Brain microvascular endothelial cell (primary cell): Measurements from ENCODE around the gene MAMLD1.

Source experiments
- DNase-seq: peaks from one replicate; pipeline ENCODE4 v3.0.0-alpha.2; 2020
- H3K27ac ChIP-seq: fragments of 250-450 bp; sonication (Bioruptor Pico); 2 replicates; pipeline ENCODE4 v1.5.1; 2020; ENCODE audit warnings: mild to moderate bottlenecking, moderate library complexity
- H3K27me3 ChIP-seq: fragments of 250-450 bp; sonication (Bioruptor Pico); replicated peaks from 2 replicates; pipeline ENCODE4 v1.5.1; 2020; ENCODE audit warnings: mild to moderate bottlenecking
- H3K36me3 ChIP-seq: fragments of 250-450 bp; sonication (Bioruptor Pico); replicated peaks from 2 replicates; pipeline ENCODE4 v1.5.1; 2020; ENCODE audit warnings: mild to moderate bottlenecking
- H3K4me3 ChIP-seq: 2 replicates; pipeline ENCODE4 v1.5.1; 2011; ENCODE audit warnings: low read depth, mild to moderate bottlenecking, control low read depth, low read length, moderate library complexity
- in situ Hi-C: cut with HindIII; loops from 2 replicates; pipeline ENCODE4 v1.10.0; 2017; ENCODE audit warnings: low sequenced_read_pairs, low pct_ligation_motif_present
- TF ChIP-seq, protein P1 (sequence below): IDR thresholded peaks from 2 replicates; pipeline ENCODE4 v1.5.1; 2011; ENCODE audit warnings: low read depth, mild to moderate bottlenecking, moderate library complexity, low read length, control low read depth, inconsistent platforms; ENCODE audit errors: missing control alignments

The MAMLD1 gene

DNA sequence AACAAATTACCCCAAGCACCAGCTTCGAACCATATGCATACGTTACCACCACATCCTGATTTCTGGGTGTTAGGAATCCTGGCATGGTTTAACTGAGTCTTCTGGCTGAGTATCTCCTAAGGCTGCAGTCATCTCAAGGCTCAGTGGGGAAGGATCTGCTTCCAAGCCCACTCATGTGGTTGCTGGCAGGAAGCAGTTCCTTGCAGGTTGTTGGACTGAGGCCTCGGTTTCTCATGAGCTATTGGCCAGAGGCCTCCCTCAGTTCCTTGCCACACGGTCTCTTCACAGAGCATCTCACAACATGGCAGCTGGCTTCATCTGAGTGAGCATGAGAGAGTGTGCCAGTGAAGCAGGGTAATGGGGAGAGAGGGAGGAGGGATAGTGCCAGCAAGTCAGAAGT, 109.2 kb downstream of the MAMLD1 start:
- TF ChIP-seq, protein P1, sequence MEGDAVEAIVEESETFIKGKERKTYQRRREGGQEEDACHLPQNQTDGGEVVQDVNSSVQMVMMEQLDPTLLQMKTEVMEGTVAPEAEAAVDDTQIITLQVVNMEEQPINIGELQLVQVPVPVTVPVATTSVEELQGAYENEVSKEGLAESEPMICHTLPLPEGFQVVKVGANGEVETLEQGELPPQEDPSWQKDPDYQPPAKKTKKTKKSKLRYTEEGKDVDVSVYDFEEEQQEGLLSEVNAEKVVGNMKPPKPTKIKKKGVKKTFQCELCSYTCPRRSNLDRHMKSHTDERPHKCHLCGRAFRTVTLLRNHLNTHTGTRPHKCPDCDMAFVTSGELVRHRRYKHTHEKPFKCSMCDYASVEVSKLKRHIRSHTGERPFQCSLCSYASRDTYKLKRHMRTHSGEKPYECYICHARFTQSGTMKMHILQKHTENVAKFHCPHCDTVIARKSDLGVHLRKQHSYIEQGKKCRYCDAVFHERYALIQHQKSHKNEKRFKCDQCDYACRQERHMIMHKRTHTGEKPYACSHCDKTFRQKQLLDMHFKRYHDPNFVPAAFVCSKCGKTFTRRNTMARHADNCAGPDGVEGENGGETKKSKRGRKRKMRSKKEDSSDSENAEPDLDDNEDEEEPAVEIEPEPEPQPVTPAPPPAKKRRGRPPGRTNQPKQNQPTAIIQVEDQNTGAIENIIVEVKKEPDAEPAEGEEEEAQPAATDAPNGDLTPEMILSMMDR = no peak
- in situ Hi-C loops = no loop called here
- H3K27me3 ChIP-seq = no peaks in the 10 kb centered on the region

DNA sequence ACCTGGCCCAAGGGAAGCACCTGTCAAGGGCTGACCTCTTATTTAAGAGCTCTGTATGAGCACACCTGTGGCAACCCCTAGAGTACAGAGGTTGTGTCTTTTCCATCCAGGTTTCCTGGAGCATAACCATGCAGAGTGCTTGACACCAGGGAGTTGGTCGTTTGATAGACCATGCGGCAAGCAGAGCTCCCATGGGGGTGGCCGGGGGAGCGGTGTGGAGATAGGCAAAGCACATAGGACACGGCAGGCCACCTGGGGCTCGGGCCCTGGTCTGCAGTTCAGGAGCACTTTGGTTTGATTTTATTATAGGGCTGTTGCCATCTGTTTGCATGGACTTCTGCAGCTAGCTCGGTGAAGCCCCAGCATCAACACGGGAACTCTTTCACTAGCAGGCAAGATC, 110.3 kb downstream of the MAMLD1 start:
- Histone ChIP-seq H3K36me3 (no peaks in the 10 kb centered on the region), H3K27me3 (no peaks in the 10 kb centered on the region), H3K27ac (no peak overlapping the region), H3K4me3 (no peak overlapping the region)
- in situ Hi-C loops = no loop called here
- TF ChIP-seq, protein P1 = no peak
- no peak for DNase-seq

More for the DNA sequence above, 109.2 kb downstream of the MAMLD1 start:
- no peak overlapping the region for H3K4me3 ChIP-seq
- DNase-seq = no peak
- no peaks in the 10 kb centered on the region for H3K36me3 ChIP-seq
- no peak overlapping the region for H3K27ac ChIP-seq

DNA sequence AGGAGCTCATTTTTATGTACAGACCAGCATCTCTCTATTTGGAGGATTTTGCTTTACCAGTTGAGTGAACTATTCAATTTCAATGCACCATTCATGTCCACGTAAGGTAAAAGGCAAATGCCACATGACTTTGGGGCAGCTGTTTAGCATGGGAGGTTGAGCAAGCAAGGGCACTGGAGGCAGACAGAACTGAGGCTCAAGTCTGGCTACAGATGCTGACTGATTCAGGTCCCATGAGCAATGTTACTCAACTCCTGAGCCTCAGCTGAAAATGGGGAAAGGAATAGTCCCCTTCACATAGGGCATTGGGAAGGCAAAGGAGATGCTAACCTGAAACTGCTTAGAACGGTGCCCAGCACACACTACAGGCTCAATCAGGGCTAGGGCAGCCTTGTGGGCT, 112.3 kb downstream of the MAMLD1 start:
- H3K36me3 ChIP-seq = no peaks in the 10 kb centered on the region
- H3K27me3 ChIP-seq = no peaks in the 10 kb centered on the region
- in situ Hi-C loops = no loop called here
- TF ChIP-seq, protein P1 = no peak
- H3K4me3 ChIP-seq = no peak overlapping the region
- DNase-seq = no peak
- H3K27ac ChIP-seq = no peak overlapping the region

DNA sequence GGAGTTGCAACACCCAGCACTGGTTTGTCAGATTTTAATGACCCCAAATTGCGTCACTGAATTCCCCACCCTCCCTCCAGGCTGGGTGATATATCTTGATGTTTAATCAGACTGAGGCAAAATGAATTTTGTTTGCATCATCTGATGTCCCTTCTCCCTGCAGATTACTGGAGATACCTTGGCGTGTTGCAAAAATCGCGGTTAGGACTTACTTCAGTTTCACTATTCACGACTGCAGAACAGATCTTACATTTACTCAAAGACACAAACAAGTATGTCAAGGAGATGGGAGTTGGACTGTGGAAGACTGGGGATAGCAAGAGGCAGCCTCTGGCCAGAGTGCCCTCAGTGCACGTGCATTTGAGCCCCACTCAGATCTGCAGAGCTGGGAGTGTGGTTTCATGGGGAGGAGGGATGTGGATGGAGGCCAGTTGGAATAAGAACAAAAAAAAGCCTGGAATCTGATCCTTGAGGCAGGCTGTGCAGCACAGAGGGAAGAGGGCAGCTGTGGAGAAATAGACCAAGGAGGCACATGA, 113.1 kb downstream of the MAMLD1 start:
- in situ Hi-C loops = no loop called here
- DNase-seq = no peak
- Histone ChIP-seq H3K27me3 (no peaks in the 10 kb centered on the region), H3K27ac (no peak overlapping the region), H3K36me3 (no peaks in the 10 kb centered on the region), H3K4me3 (no peak overlapping the region)
- TF ChIP-seq, protein P1 = no peak

DNA sequence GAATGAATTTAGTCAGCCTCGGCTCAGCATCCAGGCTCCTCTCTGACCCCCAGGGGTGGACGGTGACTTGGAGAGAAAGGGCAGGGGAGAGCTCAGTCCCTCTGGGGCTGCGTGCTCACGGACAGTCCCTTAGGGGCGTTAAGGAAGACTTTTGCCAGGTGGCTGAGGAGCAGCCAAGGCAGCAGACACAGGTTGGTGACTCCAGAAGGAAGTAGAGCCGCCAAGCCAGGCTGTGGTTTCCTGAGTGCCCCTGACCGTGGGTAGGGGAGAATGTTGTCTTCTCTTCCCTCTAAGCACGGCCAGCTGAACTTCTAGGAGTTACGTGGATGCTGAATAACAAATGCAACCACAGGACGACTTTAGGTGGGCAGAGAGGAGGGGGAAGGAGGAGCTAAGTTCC, 114.3 kb downstream of the MAMLD1 start:
- Histone ChIP-seq H3K27ac (no peak overlapping the region), H3K27me3 (no peaks in the 10 kb centered on the region), H3K4me3 (no peak overlapping the region), H3K36me3 (no peaks in the 10 kb centered on the region)
- TF ChIP-seq, protein P1 = no peak
- in situ Hi-C loops = no loop called here
- no peak for DNase-seq
